Activated B cell treated with CpG ODN at 0.5 μM for 24 hours (primary cell): ENCODE results near the gene PRSS3. TPM values are rescaled to one million over a fixed set of nuclear protein-coding genes. Genes with fewer than 3 reads are reported as not detected.
"Not testable (repeated sequence)": the region's sequence is repeated elsewhere in the genome, so short reads cannot be mapped to it uniquely, and the experiment has no call there.

Experiments used
- ATAC-seq: fragments of 200-7000 bp; cut with Tn5 transposase; one replicate; pipeline ENCODE4 v1.10.0; 2021; ENCODE audit warnings: low read depth, mild to moderate bottlenecking, moderate library complexity
- CTCF ChIA-PET: fragments of 350-600 bp; sonication (Branson Sonifier 250); formaldehyde crosslinking; loops from one replicate; lab custom pipeline; 2021; ENCODE audit warnings: antibody characterized with exemption; lab: Charles Lee
- POLR2A ChIA-PET: fragments of 350-600 bp; sonication (Branson Sonifier 250); formaldehyde crosslinking; loops from one replicate; lab custom pipeline; 2021; ENCODE audit warnings: antibody characterized with exemption; lab: Charles Lee
- DNase-seq: peaks from one replicate; pipeline ENCODE4 v3.0.0; 2022
- H3K27ac Mint-ChIP-seq: one replicate; pipeline ENCODE4 v1.8.0; 2020; ENCODE audit warnings: mixed read lengths
- H3K27me3 Mint-ChIP-seq: one replicate; pipeline ENCODE4 v1.8.0; 2021; ENCODE audit warnings: mixed read lengths
- H3K36me3 Mint-ChIP-seq: one replicate; pipeline ENCODE4 v1.8.0; 2021; ENCODE audit warnings: low read depth, mixed read lengths
- H3K4me1 Mint-ChIP-seq: one replicate; pipeline ENCODE4 v1.8.0; 2021; ENCODE audit warnings: mixed read lengths
- H3K4me3 Mint-ChIP-seq: one replicate; pipeline ENCODE4 v1.8.0; 2020; ENCODE audit warnings: mild to moderate bottlenecking, mixed read lengths
- H3K9me3 Mint-ChIP-seq: one replicate; pipeline ENCODE4 v1.8.0; 2020; ENCODE audit warnings: mixed read lengths
- intact Hi-C: fragments of 100-400 bp; cut with micrococcal nuclease; formaldehyde crosslinking; loops from one replicate; pipeline ENCODE4 v1.15.1; 2024
- total RNA-seq: library from RNA; stranded (reverse); gene quantifications from 2 replicates; pipeline ENCODE4 v1.2.3, GENCODE V29; 2022
- TF ChIP-seq, protein P1 (sequence below): fragments of 200-600 bp; IDR thresholded peaks from one replicate; pipeline ENCODE4 v1.8.0; 2022; ENCODE audit warnings: antibody characterized with exemption, mild to moderate bottlenecking

PRSS3 gene
- total RNA-seq, 1 donor from 2014 or later: not detected

- CTCF ChIA-PET: no interaction called here
- intact Hi-C loops: no loop called here
- Mint-ChIP-seq H3K27me3 (peaks cover 2% of the 10 kb centered on the region), H3K36me3 (no peaks in the 10 kb centered on the region), H3K4me1 (no peaks in the 10 kb centered on the region), H3K4me3 (no peak overlapping the region), H3K9me3 (no peaks in the 10 kb centered on the region), H3K27ac (no peak overlapping the region)
- POLR2A ChIA-PET: no interaction called here
- TF ChIP-seq, protein P1, sequence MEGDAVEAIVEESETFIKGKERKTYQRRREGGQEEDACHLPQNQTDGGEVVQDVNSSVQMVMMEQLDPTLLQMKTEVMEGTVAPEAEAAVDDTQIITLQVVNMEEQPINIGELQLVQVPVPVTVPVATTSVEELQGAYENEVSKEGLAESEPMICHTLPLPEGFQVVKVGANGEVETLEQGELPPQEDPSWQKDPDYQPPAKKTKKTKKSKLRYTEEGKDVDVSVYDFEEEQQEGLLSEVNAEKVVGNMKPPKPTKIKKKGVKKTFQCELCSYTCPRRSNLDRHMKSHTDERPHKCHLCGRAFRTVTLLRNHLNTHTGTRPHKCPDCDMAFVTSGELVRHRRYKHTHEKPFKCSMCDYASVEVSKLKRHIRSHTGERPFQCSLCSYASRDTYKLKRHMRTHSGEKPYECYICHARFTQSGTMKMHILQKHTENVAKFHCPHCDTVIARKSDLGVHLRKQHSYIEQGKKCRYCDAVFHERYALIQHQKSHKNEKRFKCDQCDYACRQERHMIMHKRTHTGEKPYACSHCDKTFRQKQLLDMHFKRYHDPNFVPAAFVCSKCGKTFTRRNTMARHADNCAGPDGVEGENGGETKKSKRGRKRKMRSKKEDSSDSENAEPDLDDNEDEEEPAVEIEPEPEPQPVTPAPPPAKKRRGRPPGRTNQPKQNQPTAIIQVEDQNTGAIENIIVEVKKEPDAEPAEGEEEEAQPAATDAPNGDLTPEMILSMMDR: no peak
- no peak for ATAC-seq
- no peak for DNase-seq
Measured at GRCh38 chr9:33765411-33765810, 29.9 kb upstream of the PRSS3 start.

GRCh38 chr9:33770156-33770880, 25.0 kb upstream of the PRSS3 start:
- DNase-seq, H3K36me3 Mint-ChIP-seq, H3K4me1 Mint-ChIP-seq, intact Hi-C loops, POLR2A ChIA-PET, ATAC-seq, H3K9me3 Mint-ChIP-seq, H3K27me3 Mint-ChIP-seq, H3K4me3 Mint-ChIP-seq, H3K27ac Mint-ChIP-seq: not testable (repeated sequence)
- CTCF ChIA-PET: interaction anchor here (1.0 kb wide), 1 partner anchor 303 kb away, joined by 3 read pairs; no protein-coding TSS in a partner anchor

DNA sequence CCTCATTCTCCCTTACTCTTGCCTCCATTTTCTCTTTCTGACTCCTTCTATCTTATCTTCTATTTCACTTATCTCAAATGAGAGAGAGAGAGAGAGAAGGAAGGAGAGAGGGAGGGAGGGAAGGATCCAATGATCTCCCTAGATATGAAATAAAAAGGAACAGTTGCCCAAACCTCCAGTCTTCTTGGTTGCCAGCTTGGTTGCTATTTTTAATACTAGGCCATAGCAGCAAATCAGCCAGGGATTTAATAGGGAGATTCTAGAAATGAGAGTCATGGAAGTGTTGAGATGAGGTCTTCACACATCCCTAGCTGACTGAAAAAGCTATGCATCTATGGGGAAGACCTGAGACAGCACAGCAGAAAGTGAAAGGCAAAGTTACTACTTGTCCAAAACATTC, 22.2 kb upstream of the PRSS3 start:
- intact Hi-C loops, H3K27me3 Mint-ChIP-seq, ATAC-seq, DNase-seq, H3K9me3 Mint-ChIP-seq, H3K36me3 Mint-ChIP-seq, CTCF ChIA-PET, POLR2A ChIA-PET, H3K27ac Mint-ChIP-seq, H3K4me3 Mint-ChIP-seq, H3K4me1 Mint-ChIP-seq: not testable (repeated sequence)

- ATAC-seq, H3K27ac Mint-ChIP-seq, H3K4me3 Mint-ChIP-seq, H3K4me1 Mint-ChIP-seq, CTCF ChIA-PET, H3K36me3 Mint-ChIP-seq, DNase-seq, intact Hi-C loops, POLR2A ChIA-PET, H3K9me3 Mint-ChIP-seq: not testable (repeated sequence)
- peaks cover 15% of the 10 kb centered on the region for H3K27me3 Mint-ChIP-seq
Measured at GRCh38 chr9:33774074-33774659, 21.2 kb upstream of the PRSS3 start.

GRCh38 chr9:33776578-33776977, 18.8 kb upstream of the PRSS3 start:
- Mint-ChIP-seq H3K27me3 (peaks cover 15% of the 10 kb centered on the region), H3K36me3 (no peaks in the 10 kb centered on the region), H3K27ac (no peak overlapping the region), H3K4me3 (no peak overlapping the region), H3K9me3 (no peaks in the 10 kb centered on the region), H3K4me1 (peaks cover 5% of the 10 kb centered on the region)
- ChIA-PET CTCF (interaction anchor here (0.9 kb wide), 1 partner anchor 153 kb away, joined by 3 read pairs; no protein-coding TSS in a partner anchor), POLR2A (no interaction called here)
- DNase-seq: no peak
- intact Hi-C loops: no loop called here
- no peak for ATAC-seq
- TF ChIP-seq, protein P1: no peak

- CTCF ChIA-PET: interaction anchor here (0.8 to 2.3 kb wide), 8 partner anchors 27 to 159 kb away, joined by 3 to 20 read pairs (median 3); no protein-coding TSS in a partner anchor
- DNase-seq (no peak), ATAC-seq (peak; percentile 88)
- H3K27ac Mint-ChIP-seq: no peak overlapping the region
- H3K4me1 Mint-ChIP-seq: peaks cover 5% of the 10 kb centered on the region
- no peaks in the 10 kb centered on the region for H3K36me3 Mint-ChIP-seq
- TF ChIP-seq, protein P1: peak; percentile 39
- intact Hi-C loops: loop anchor here (1.0 kb wide), 1 partner anchor 155 kb away; no protein-coding TSS in a partner anchor
- H3K4me3 Mint-ChIP-seq: no peak overlapping the region
- POLR2A ChIA-PET: interaction anchor here (0.9 kb wide), 1 partner anchor 38 kb away, joined by 3 read pairs; the partner anchor contains the start of gene UBE2R2
- H3K27me3 Mint-ChIP-seq: peaks cover 9% of the 10 kb centered on the region
- no peaks in the 10 kb centered on the region for H3K9me3 Mint-ChIP-seq
Measured at GRCh38 chr9:33778700-33779351, 16.5 kb upstream of the PRSS3 start.
